Type B pancreatic cell (in vitro differentiated cells): ENCODE measurements around the gene GDPD5. TPM values are rescaled to one million over a fixed set of nuclear protein-coding genes. Genes with fewer than 3 reads are reported as not detected.
A peak's percentile ranks its signal among the peaks of the same experiment; 100 is the strongest.

Source experiments
- DNase-seq: peaks from one replicate; pipeline ENCODE4 v3.0.0; 2021; ENCODE audit warnings: mixed read lengths; ENCODE audit not compliant: unreplicated experiment; ENCODE audit errors: extremely low spot score
- H3K27ac Mint-ChIP-seq: 2 replicates; pipeline ENCODE4 v1.8.0; 2021; ENCODE audit warnings: mild to moderate bottlenecking, mixed read lengths
- H3K27me3 Mint-ChIP-seq: 2 replicates; pipeline ENCODE4 v1.8.0; 2021; ENCODE audit warnings: mixed read lengths
- H3K36me3 Mint-ChIP-seq: 2 replicates; pipeline ENCODE4 v1.8.0; 2021; ENCODE audit warnings: mixed read lengths
- H3K4me1 Mint-ChIP-seq: one replicate; pipeline ENCODE4 v1.8.0; 2021; ENCODE audit warnings: mixed read lengths; ENCODE audit not compliant: unreplicated experiment
- H3K4me3 Mint-ChIP-seq: 2 replicates; pipeline ENCODE4 v1.8.0; 2021; ENCODE audit warnings: mild to moderate bottlenecking, mixed read lengths
- H3K9me3 Mint-ChIP-seq: 2 replicates; pipeline ENCODE4 v1.8.0; 2021; ENCODE audit warnings: mixed read lengths
- total RNA-seq: library from RNA; stranded (reverse); gene quantifications from 2 replicates; pipeline ENCODE4 v1.2.1, GENCODE V29; 2021; ENCODE audit warnings: low replicate concordance
- TF ChIP-seq, protein P1 (sequence below): fragments of 200-600 bp; sonication (generic); conservative IDR thresholded peaks from 2 replicates; pipeline ENCODE4 v1.5.0; 2021; ENCODE audit warnings: antibody characterized with exemption, mild to moderate bottlenecking

Gene GDPD5
- total RNA-seq, 1 donor from 2014 or later, result 11.3 TPM

DNA sequence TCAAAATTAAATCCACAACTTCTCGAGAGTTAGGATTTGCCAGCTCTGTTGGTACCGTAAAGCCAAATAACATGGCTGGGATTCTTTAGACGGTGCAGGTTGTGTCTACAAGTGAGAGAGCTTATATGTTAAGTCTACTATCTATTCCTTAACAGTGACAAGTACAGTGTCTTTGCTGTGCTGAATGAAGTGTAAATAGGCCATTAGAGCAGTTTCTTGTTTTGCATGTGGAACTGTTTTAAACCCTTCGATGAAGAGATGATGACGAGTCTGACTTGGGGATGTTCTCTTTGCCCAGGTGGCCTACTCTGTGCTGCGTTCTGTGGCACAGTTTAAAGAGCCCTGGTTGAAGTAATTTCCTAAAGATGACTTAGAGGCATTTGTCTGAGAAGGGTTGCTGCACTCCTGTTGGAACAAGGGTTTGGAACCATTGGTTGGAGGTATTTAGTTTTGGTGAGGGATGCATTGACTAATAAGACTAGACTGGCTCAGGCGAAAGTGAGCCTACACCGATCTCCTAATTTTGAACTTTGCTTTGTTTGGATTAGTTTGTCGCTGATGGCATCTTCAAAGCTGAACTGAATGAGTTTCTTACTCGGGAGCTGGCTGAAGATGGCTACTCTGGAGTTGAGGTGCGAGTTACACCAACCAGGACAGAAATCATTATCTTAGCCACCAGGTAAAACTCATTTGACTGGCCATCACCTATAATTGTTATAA, 125.4 kb downstream of the GDPD5 start:
- Mint-ChIP-seq H3K4me3 (peak overlapping the region; percentile 95), H3K27me3 (peaks cover 8% of the 10 kb centered on the region), H3K27ac (peak overlapping the region; percentile 97), H3K4me1 (peaks cover 37% of the 10 kb centered on the region), H3K9me3 (no peaks in the 10 kb centered on the region), H3K36me3 (peaks cover 44% of the 10 kb centered on the region)
- TF ChIP-seq, protein P1, sequence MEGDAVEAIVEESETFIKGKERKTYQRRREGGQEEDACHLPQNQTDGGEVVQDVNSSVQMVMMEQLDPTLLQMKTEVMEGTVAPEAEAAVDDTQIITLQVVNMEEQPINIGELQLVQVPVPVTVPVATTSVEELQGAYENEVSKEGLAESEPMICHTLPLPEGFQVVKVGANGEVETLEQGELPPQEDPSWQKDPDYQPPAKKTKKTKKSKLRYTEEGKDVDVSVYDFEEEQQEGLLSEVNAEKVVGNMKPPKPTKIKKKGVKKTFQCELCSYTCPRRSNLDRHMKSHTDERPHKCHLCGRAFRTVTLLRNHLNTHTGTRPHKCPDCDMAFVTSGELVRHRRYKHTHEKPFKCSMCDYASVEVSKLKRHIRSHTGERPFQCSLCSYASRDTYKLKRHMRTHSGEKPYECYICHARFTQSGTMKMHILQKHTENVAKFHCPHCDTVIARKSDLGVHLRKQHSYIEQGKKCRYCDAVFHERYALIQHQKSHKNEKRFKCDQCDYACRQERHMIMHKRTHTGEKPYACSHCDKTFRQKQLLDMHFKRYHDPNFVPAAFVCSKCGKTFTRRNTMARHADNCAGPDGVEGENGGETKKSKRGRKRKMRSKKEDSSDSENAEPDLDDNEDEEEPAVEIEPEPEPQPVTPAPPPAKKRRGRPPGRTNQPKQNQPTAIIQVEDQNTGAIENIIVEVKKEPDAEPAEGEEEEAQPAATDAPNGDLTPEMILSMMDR, result no peak
- no peak for DNase-seq

DNA sequence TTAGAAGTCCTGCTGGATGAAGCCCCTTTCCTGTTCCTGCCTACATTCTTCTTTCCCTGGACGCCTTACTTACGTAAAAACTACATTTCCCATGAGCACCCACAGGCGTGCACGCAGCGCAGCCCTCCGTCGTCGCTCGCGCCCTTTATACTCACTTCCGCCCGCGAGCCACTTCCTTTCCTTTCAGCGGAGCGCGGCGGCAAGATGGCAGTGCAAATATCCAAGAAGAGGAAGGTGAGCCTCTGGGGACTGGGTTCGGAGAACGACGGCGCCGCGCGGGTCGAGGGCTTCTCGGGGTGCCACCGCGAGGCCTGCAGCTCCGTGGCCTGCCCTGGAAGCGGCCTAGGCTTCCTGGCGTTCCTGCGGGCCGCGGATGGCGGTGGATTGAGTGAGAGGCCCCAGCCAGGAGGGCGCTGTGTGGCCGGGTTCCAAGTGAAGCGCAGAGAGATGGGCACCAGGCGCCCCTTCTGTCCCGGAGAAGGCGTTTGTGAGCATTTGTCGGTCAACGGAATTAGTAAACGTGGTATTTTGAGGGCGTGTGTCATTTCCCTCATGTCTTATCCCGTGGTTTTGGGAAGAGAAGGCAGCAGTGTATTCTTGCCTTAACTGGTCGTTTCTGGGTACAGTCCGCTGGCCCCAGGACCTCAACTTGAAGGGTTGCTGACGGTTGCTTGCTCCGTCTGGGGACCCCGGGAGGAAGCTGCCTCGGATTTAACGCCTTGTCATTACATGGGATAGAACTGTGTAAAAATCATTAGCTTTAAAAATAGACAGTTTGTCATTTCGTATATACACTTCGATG, 126.2 kb downstream of the GDPD5 start, which contains the start of gene RPS3:
RPS3 (plus strand) TSS at position 175 of the 802 bp plus-strand sequence; CDS start at position 205, 30 bp downstream.
- Mint-ChIP-seq H3K36me3 (peaks cover 43% of the 10 kb centered on the region), H3K27me3 (peaks cover 11% of the 10 kb centered on the region), H3K4me1 (peaks cover 37% of the 10 kb centered on the region)

DNA sequence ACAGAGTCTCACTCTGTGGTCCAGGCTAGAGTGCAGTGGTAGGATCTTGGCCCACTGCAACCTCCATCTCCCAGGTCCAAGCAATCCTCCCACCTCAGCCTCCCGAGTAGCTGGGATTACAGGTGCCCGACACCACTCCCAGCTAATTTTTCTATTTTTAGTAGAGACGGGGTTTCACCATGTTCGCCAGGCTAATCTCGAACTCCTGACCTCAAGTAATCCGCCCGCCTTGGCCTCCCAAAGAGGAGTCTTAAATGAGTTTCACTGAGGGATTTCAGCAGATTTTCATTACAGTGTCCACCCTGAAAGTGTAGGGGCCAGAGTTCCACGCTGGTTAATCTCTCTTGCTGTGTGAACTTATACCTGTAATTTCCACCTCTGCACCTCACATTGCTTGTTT, 126.8 kb downstream of the GDPD5 start:
- Mint-ChIP-seq H3K4me3 (peak overlapping the region; percentile 95), H3K27ac (peak overlapping the region; percentile 97), H3K36me3 (peaks cover 36% of the 10 kb centered on the region), H3K9me3 (no peaks in the 10 kb centered on the region), H3K4me1 (peaks cover 31% of the 10 kb centered on the region), H3K27me3 (peaks cover 11% of the 10 kb centered on the region)
- no peak for DNase-seq
- TF ChIP-seq, protein P1, result no peak

More for the DNA sequence above, 126.2 kb downstream of the GDPD5 start, which contains the start of gene RPS3:
- TF ChIP-seq, protein P1, result peak; percentile 29
- no peaks in the 10 kb centered on the region for H3K9me3 Mint-ChIP-seq
- H3K27ac Mint-ChIP-seq, result peak within 1 kb of the TSS; percentile 97
- peak within 1 kb of the TSS; percentile 95 for H3K4me3 Mint-ChIP-seq
- peak; percentile 92 for DNase-seq

DNA sequence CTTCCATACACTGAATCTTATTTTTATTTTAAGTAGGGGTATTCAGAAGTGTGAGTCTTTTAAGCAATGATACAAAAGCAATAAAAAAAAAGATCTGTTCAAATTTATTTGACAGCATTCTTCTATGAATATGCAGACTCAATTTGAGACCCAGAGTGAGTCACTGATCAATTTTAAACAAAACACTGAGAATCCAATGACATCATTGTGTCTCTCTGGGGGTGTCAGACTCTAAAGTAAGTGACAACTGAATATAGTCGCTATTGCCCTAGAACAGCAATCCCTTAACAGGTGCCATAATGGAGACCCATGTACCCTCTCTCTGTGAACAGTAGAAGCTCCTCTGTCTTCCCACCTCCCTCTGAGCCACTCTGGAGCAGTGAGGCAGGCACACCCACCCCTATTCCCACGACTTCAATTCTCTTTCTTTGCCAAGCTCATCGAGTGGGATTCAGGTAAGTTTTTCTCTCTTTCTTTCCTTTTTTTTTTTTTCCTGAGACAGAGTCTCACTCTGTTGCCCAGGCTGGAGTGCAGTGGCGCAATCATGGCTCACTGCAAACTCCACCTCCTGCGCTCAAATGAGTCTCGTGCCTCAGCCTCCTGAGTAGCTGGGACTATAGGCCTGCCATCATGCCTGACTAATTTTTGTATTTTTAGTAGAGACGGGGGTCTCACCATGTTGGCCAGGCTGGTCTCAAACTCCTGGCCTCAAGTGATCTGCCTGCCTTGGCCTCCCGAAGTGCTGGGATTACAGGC, 131.5 kb downstream of the GDPD5 start:
- no peaks in the 10 kb centered on the region for H3K36me3 Mint-ChIP-seq
- no peak overlapping the region for H3K4me3 Mint-ChIP-seq
- H3K27me3 Mint-ChIP-seq, result peaks cover 14% of the 10 kb centered on the region
- H3K4me1 Mint-ChIP-seq, result peaks cover 3% of the 10 kb centered on the region
- H3K9me3 Mint-ChIP-seq, result no peaks in the 10 kb centered on the region
- no peak for DNase-seq
- TF ChIP-seq, protein P1, result no peak
- no peak overlapping the region for H3K27ac Mint-ChIP-seq

DNA sequence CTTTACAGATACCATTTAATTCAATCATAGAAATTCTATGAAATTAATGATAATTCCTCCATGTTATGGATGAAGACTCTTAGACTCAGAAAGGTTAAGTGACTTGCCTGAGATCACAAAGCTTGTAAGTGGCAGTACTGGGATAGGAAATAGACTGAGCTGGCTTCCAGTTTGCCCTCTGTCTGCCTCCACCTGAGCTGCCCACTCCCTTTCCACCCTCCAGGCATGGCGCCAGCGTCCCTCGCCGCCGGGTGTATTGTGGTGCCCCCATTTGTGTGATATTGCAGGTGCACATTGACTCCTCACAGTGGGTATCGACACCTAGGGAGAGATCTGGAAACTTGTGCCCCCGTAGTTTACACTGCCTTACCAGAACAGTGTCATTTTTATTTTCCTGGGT, 135.8 kb downstream of the GDPD5 start:
- DNase-seq, result no peak
- Mint-ChIP-seq H3K4me3 (no peak overlapping the region), H3K9me3 (no peaks in the 10 kb centered on the region), H3K27me3 (peaks cover 3% of the 10 kb centered on the region), H3K27ac (no peak overlapping the region), H3K4me1 (no peaks in the 10 kb centered on the region), H3K36me3 (no peaks in the 10 kb centered on the region)
- TF ChIP-seq, protein P1, result no peak
